Measurements from ENCODE around the gene NEMF. TPM values are rescaled to one million over a fixed set of nuclear protein-coding genes. Genes with fewer than 3 reads are reported as not detected.
A peak's percentile ranks its signal among the peaks of the same experiment; 100 is the strongest.

The NEMF gene
- total RNA-seq, 1 experiment from 2014 or later, result 50.1 TPM

DNA sequence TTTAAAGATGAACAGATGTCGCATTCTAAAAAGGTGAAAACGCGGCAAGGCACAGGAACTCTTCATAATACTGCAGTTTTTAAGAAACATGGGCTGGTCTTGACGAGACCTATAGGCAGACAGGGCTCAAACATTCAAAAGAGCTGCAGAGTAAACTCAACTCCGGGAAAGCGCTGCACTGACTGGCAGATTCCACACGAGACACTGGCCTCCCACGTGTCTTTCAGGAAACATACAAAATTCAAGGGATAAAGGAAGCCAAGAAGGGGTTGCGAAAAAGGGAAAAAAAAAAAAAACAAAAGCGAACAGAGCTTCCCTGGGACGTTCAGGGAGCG lies 39.7 kb upstream of the NEMF start:
- Mint-ChIP-seq H3K27ac (peak overlapping the region; percentile 100), H3K4me1 (peaks cover 36% of the 10 kb centered on the region), H3K9me3 (no peaks in the 10 kb centered on the region), H3K36me3 (peaks cover 18% of the 10 kb centered on the region), H3K4me3 (peak overlapping the region; percentile 96), H3K27me3 (ENCODE audit: low read depth) (no peaks in the 10 kb centered on the region)
- POLR2A ChIA-PET, result interaction anchor here (0.7 to 2.6 kb wide), 4 partner anchors 13 to 901 kb away, joined by 3 to 11 read pairs (median 4); no protein-coding TSS in a partner anchor
- peak; percentile 18 for ATAC-seq
- CTCF ChIA-PET, result interaction anchor here (0.8 to 2.4 kb wide), 4 partner anchors 10 to 258 kb away, joined by 3 to 24 read pairs (median 5); no protein-coding TSS in a partner anchor
- TF ChIP-seq FOXJ3 (CRISPR knock-in tag; IDR thresholded peaks at IDR 0.05; ENCODE audit: borderline replicate concordance), result no peak
- TF ChIP-seq, protein P1, sequence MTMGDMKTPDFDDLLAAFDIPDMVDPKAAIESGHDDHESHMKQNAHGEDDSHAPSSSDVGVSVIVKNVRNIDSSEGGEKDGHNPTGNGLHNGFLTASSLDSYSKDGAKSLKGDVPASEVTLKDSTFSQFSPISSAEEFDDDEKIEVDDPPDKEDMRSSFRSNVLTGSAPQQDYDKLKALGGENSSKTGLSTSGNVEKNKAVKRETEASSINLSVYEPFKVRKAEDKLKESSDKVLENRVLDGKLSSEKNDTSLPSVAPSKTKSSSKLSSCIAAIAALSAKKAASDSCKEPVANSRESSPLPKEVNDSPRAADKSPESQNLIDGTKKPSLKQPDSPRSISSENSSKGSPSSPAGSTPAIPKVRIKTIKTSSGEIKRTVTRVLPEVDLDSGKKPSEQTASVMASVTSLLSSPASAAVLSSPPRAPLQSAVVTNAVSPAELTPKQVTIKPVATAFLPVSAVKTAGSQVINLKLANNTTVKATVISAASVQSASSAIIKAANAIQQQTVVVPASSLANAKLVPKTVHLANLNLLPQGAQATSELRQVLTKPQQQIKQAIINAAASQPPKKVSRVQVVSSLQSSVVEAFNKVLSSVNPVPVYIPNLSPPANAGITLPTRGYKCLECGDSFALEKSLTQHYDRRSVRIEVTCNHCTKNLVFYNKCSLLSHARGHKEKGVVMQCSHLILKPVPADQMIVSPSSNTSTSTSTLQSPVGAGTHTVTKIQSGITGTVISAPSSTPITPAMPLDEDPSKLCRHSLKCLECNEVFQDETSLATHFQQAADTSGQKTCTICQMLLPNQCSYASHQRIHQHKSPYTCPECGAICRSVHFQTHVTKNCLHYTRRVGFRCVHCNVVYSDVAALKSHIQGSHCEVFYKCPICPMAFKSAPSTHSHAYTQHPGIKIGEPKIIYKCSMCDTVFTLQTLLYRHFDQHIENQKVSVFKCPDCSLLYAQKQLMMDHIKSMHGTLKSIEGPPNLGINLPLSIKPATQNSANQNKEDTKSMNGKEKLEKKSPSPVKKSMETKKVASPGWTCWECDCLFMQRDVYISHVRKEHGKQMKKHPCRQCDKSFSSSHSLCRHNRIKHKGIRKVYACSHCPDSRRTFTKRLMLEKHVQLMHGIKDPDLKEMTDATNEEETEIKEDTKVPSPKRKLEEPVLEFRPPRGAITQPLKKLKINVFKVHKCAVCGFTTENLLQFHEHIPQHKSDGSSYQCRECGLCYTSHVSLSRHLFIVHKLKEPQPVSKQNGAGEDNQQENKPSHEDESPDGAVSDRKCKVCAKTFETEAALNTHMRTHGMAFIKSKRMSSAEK (CRISPR knock-in tag; IDR thresholded peaks at IDR 0.05; ENCODE audit: borderline replicate concordance), result no peak
- TF ChIP-seq, protein P2, sequence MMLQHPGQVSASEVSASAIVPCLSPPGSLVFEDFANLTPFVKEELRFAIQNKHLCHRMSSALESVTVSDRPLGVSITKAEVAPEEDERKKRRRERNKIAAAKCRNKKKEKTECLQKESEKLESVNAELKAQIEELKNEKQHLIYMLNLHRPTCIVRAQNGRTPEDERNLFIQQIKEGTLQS (CRISPR knock-in tag; conservative IDR thresholded peaks at IDR 0.05), result no peak
- TF ChIP-seq, protein P3, sequence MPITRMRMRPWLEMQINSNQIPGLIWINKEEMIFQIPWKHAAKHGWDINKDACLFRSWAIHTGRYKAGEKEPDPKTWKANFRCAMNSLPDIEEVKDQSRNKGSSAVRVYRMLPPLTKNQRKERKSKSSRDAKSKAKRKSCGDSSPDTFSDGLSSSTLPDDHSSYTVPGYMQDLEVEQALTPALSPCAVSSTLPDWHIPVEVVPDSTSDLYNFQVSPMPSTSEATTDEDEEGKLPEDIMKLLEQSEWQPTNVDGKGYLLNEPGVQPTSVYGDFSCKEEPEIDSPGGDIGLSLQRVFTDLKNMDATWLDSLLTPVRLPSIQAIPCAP (CRISPR knock-in tag; IDR thresholded peaks at IDR 0.05), result no peak
- TF ChIP-seq, protein P4, sequence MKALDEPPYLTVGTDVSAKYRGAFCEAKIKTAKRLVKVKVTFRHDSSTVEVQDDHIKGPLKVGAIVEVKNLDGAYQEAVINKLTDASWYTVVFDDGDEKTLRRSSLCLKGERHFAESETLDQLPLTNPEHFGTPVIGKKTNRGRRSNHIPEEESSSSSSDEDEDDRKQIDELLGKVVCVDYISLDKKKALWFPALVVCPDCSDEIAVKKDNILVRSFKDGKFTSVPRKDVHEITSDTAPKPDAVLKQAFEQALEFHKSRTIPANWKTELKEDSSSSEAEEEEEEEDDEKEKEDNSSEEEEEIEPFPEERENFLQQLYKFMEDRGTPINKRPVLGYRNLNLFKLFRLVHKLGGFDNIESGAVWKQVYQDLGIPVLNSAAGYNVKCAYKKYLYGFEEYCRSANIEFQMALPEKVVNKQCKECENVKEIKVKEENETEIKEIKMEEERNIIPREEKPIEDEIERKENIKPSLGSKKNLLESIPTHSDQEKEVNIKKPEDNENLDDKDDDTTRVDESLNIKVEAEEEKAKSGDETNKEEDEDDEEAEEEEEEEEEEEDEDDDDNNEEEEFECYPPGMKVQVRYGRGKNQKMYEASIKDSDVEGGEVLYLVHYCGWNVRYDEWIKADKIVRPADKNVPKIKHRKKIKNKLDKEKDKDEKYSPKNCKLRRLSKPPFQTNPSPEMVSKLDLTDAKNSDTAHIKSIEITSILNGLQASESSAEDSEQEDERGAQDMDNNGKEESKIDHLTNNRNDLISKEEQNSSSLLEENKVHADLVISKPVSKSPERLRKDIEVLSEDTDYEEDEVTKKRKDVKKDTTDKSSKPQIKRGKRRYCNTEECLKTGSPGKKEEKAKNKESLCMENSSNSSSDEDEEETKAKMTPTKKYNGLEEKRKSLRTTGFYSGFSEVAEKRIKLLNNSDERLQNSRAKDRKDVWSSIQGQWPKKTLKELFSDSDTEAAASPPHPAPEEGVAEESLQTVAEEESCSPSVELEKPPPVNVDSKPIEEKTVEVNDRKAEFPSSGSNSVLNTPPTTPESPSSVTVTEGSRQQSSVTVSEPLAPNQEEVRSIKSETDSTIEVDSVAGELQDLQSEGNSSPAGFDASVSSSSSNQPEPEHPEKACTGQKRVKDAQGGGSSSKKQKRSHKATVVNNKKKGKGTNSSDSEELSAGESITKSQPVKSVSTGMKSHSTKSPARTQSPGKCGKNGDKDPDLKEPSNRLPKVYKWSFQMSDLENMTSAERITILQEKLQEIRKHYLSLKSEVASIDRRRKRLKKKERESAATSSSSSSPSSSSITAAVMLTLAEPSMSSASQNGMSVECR (CRISPR knock-in tag; IDR thresholded peaks at IDR 0.05; ENCODE audit: borderline replicate concordance), result no peak
- TF ChIP-seq ZNF121 (CRISPR knock-in tag; IDR thresholded peaks at IDR 0.05), result no peak
- TF ChIP-seq, protein P5, sequence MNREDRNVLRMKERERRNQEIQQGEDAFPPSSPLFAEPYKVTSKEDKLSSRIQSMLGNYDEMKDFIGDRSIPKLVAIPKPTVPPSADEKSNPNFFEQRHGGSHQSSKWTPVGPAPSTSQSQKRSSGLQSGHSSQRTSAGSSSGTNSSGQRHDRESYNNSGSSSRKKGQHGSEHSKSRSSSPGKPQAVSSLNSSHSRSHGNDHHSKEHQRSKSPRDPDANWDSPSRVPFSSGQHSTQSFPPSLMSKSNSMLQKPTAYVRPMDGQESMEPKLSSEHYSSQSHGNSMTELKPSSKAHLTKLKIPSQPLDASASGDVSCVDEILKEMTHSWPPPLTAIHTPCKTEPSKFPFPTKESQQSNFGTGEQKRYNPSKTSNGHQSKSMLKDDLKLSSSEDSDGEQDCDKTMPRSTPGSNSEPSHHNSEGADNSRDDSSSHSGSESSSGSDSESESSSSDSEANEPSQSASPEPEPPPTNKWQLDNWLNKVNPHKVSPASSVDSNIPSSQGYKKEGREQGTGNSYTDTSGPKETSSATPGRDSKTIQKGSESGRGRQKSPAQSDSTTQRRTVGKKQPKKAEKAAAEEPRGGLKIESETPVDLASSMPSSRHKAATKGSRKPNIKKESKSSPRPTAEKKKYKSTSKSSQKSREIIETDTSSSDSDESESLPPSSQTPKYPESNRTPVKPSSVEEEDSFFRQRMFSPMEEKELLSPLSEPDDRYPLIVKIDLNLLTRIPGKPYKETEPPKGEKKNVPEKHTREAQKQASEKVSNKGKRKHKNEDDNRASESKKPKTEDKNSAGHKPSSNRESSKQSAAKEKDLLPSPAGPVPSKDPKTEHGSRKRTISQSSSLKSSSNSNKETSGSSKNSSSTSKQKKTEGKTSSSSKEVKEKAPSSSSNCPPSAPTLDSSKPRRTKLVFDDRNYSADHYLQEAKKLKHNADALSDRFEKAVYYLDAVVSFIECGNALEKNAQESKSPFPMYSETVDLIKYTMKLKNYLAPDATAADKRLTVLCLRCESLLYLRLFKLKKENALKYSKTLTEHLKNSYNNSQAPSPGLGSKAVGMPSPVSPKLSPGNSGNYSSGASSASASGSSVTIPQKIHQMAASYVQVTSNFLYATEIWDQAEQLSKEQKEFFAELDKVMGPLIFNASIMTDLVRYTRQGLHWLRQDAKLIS (CRISPR knock-in tag; IDR thresholded peaks at IDR 0.05; ENCODE audit: borderline replicate concordance), result no peak
- no peak for TF ChIP-seq FOXP1 (CRISPR knock-in tag; IDR thresholded peaks at IDR 0.05; ENCODE audit: borderline replicate concordance)
- TF ChIP-seq TEAD4 (CRISPR knock-in tag; IDR thresholded peaks at IDR 0.05), result no peak
- TF ChIP-seq, protein P6, sequence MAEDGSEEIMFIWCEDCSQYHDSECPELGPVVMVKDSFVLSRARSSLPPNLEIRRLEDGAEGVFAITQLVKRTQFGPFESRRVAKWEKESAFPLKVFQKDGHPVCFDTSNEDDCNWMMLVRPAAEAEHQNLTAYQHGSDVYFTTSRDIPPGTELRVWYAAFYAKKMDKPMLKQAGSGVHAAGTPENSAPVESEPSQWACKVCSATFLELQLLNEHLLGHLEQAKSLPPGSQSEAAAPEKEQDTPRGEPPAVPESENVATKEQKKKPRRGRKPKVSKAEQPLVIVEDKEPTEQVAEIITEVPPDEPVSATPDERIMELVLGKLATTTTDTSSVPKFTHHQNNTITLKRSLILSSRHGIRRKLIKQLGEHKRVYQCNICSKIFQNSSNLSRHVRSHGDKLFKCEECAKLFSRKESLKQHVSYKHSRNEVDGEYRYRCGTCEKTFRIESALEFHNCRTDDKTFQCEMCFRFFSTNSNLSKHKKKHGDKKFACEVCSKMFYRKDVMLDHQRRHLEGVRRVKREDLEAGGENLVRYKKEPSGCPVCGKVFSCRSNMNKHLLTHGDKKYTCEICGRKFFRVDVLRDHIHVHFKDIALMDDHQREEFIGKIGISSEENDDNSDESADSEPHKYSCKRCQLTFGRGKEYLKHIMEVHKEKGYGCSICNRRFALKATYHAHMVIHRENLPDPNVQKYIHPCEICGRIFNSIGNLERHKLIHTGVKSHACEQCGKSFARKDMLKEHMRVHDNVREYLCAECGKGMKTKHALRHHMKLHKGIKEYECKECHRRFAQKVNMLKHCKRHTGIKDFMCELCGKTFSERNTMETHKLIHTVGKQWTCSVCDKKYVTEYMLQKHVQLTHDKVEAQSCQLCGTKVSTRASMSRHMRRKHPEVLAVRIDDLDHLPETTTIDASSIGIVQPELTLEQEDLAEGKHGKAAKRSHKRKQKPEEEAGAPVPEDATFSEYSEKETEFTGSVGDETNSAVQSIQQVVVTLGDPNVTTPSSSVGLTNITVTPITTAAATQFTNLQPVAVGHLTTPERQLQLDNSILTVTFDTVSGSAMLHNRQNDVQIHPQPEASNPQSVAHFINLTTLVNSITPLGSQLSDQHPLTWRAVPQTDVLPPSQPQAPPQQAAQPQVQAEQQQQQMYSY (CRISPR knock-in tag; IDR thresholded peaks at IDR 0.05), result no peak
- TF ChIP-seq KAT7 (CRISPR knock-in tag; IDR thresholded peaks at IDR 0.05; ENCODE audit: borderline replicate concordance), result no peak
- TF ChIP-seq CREB1 (CRISPR knock-in tag; IDR thresholded peaks at IDR 0.05), result no peak
- no peak for TF ChIP-seq ETV6 (CRISPR knock-in tag; IDR thresholded peaks at IDR 0.05)
- TF ChIP-seq OVOL2 (CRISPR knock-in tag; IDR thresholded peaks at IDR 0.05; ENCODE audit: borderline replicate concordance), result no peak
- TF ChIP-seq CBFB (CRISPR knock-in tag; IDR thresholded peaks at IDR 0.05; ENCODE audit: low read depth), result no peak
- no peak for TF ChIP-seq NFE2L1 (CRISPR knock-in tag; IDR thresholded peaks at IDR 0.05)
- DNase-seq (ENCODE audit: low spot score), result no peak
